Left ventricle myocardium inferior (tissue), 1 donor: Measurements from ENCODE around the gene OVCA2. TPM values are rescaled to one million over a fixed set of nuclear protein-coding genes. Genes with fewer than 3 reads are reported as not detected.

Experiments used
- DNase-seq: peaks from one replicate; pipeline ENCODE4 v3.0.0-alpha.2; 2020
- H3K27ac ChIP-seq: fragments of 200-600 bp; replicated peaks from 2 replicates; pipeline ENCODE4 v1.8.0; 2021
- H3K27me3 ChIP-seq: fragments of 200-600 bp; 2 replicates; pipeline ENCODE4 v1.8.0; 2021; ENCODE audit warnings: low read depth
- H3K36me3 ChIP-seq: fragments of 200-600 bp; 2 replicates; pipeline ENCODE4 v1.8.0; 2021
- H3K4me1 ChIP-seq: fragments of 200-600 bp; 2 replicates; pipeline ENCODE4 v1.8.0; 2021
- H3K4me3 ChIP-seq: fragments of 200-600 bp; 2 replicates; pipeline ENCODE4 v1.8.0; 2021; ENCODE audit warnings: mild to moderate bottlenecking, moderate library complexity
- H3K9me3 ChIP-seq: fragments of 200-600 bp; replicated peaks from 2 replicates; pipeline ENCODE4 v1.8.0; 2021
- intact Hi-C: fragments of 100-400 bp; cut with micrococcal nuclease; formaldehyde crosslinking; loops from one replicate; pipeline ENCODE4 v1.11.0; 2022
- total RNA-seq: library from RNA; stranded (reverse); fragmentation: NEBNext Ultra II Directional; extraction: Animal tissue kit (Norgen Biotek cat#: 25700); gene quantifications from one replicate; pipeline ENCODE4 v1.2.1, GENCODE V29; 2021
- TF ChIP-seq, protein P1 (sequence below): fragments of 200-600 bp; IDR thresholded peaks from 2 replicates; pipeline ENCODE4 v1.8.0; 2021; ENCODE audit warnings: antibody characterized with exemption, mild to moderate bottlenecking, borderline replicate concordance
- donor health status: DM: no; HTN: yes; CAD: no; lungs with severe emphysema.

OVCA2 gene
- total RNA-seq, 1 donor from 2014 or later, result 16.6 TPM

DNA sequence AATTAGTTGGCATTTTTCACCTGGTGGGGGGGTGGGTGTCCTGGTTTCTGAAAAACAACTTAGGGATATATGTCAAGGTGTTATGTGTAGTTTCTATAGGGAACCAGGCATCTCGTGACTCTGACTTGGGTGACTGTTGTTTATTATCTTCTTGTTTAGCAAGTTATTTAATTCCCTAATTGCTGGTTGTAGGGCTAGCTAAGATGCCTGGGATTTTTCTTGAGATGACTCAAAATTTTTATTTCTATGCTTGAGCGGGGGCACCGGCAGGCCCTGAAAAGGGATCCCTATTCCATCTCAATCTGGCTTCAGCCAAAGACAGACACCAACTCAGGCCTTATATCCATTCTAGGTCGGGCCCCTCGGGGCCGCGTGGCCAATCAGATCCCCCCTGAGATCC, 8.7 kb upstream of the OVCA2 start:
- Histone ChIP-seq H3K27me3 (peaks cover 9% of the 10 kb centered on the region), H3K36me3 (peaks cover 31% of the 10 kb centered on the region), H3K4me3 (no peak overlapping the region), H3K9me3 (no peaks in the 10 kb centered on the region), H3K4me1 (peaks cover 38% of the 10 kb centered on the region), H3K27ac (no peak overlapping the region)
- TF ChIP-seq, protein P1, sequence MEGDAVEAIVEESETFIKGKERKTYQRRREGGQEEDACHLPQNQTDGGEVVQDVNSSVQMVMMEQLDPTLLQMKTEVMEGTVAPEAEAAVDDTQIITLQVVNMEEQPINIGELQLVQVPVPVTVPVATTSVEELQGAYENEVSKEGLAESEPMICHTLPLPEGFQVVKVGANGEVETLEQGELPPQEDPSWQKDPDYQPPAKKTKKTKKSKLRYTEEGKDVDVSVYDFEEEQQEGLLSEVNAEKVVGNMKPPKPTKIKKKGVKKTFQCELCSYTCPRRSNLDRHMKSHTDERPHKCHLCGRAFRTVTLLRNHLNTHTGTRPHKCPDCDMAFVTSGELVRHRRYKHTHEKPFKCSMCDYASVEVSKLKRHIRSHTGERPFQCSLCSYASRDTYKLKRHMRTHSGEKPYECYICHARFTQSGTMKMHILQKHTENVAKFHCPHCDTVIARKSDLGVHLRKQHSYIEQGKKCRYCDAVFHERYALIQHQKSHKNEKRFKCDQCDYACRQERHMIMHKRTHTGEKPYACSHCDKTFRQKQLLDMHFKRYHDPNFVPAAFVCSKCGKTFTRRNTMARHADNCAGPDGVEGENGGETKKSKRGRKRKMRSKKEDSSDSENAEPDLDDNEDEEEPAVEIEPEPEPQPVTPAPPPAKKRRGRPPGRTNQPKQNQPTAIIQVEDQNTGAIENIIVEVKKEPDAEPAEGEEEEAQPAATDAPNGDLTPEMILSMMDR, result no peak
- DNase-seq, result no peak
- intact Hi-C loops, result no loop called here

DNA sequence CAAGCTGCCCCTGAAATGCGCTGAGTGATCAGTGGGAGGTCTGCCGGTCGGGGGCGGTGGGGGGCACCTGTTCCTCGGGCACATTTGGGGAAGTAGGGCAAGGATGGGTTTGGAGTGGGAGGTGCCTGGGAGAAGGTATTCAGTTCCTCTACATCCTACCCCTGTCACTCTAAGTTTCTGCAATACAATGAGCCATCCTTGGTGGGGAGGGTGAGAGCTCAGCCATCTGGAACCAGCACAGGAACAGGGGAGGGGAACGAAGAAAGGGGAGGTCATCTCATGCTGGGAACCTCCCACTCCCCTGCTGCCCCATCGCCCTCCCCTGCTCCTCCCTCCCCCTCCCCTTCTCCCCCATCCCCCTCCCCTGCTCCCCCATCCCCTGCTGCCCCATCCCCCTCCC, 7.7 kb upstream of the OVCA2 start:
- TF ChIP-seq, protein P1, result no peak
- Histone ChIP-seq H3K36me3 (peaks cover 31% of the 10 kb centered on the region), H3K27me3 (no peaks in the 10 kb centered on the region), H3K27ac (no peak overlapping the region), H3K4me3 (no peak overlapping the region), H3K4me1 (peaks cover 38% of the 10 kb centered on the region), H3K9me3 (no peaks in the 10 kb centered on the region)
- intact Hi-C loops, result no loop called here
- DNase-seq, result no peak

DNA sequence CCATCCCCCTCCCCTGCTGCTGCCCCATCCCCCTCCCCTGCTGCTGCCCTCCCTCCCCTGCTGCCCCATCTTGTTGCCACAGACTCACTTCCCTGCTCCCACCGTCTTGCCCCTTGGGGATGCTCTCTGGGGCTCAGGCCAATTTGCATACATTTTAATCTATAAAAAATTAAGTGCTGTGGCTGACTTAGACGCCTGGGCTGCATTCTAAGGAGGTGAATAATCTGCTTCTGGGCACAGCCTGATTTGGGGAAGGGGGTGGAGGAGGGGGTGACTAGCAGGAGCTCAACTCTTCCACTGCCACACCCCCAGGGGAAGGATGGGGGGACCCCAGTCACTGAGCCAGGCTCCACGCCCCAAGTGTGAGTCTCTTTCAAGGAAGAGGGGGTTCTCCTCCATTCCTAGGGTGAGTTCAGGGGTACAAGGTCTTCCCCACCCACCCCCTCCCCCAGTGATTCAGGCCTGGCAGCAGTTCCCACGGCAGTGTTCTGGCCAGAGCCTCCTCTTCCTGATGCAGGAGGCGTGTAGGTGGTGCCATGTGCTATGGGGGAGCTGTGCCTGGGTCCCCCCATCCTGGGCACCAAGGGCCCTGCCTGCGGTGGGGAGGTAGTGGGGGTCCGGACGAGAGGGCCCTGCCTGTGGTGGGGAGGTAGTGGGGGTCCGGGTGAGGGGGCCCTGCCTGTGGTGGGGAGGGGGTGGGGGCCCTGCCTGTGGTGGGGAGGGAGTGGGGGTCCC, 6.8 kb upstream of the OVCA2 start:
- Histone ChIP-seq H3K36me3 (peaks cover 35% of the 10 kb centered on the region), H3K27me3 (no peaks in the 10 kb centered on the region), H3K27ac (no peak overlapping the region), H3K9me3 (no peaks in the 10 kb centered on the region), H3K4me3 (no peak overlapping the region), H3K4me1 (peaks cover 32% of the 10 kb centered on the region)
- DNase-seq, result no peak
- TF ChIP-seq, protein P1, result no peak
- intact Hi-C loops, result no loop called here

DNA sequence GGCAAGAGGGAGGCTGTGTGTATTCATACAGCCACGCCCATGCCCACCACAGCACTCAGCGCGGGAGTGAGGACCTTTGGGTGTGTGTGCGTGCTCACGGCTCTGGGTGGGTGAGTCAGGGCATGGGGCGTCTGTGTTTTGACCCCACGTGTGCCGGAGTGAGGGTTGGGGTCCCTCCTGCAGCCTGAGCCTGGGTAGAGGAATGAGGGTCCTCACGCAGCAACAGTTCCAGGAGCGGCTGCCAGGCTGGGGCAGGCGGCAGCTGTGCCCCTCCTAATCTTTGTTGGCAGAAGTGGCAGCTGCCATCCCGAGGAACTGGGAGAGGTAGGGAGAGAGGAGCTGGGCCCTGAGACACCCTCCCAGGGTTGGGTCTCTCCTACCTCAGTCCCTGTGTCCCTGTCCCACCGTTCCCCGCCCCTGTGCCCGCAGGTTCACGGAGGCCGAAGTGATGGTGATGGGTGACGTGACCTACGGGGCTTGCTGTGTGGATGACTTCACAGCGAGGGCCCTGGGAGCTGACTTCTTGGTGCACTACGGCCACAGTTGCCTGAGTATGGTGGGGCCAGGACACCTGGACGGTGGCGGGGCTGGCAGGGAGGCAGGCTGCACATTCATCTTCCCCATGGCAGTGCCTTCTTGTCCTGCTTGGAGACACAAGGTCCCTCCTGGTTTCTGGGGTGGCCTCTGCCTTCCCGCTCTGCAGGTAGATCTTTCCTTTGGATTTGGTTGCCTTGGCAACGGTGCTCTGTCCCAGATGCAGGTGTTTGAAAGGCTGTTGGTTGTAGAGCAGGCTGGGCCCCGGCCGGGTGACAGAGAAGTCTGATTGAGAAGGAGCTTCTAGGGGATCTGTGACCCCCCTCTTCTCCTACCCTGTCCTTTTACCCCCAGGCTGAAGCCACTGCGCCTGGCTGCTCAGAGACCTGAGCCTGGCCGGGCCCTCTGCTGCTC, 6.0 kb upstream of the OVCA2 start:
- intact Hi-C loops, result no loop called here
- peaks cover 26% of the 10 kb centered on the region for H3K4me1 ChIP-seq
- TF ChIP-seq, protein P1, result no peak
- no peak overlapping the region for H3K4me3 ChIP-seq
- H3K9me3 ChIP-seq, result no peaks in the 10 kb centered on the region
- H3K36me3 ChIP-seq, result peaks cover 38% of the 10 kb centered on the region
- no peaks in the 10 kb centered on the region for H3K27me3 ChIP-seq
- H3K27ac ChIP-seq, result no peak overlapping the region
- no peak for DNase-seq

DNA sequence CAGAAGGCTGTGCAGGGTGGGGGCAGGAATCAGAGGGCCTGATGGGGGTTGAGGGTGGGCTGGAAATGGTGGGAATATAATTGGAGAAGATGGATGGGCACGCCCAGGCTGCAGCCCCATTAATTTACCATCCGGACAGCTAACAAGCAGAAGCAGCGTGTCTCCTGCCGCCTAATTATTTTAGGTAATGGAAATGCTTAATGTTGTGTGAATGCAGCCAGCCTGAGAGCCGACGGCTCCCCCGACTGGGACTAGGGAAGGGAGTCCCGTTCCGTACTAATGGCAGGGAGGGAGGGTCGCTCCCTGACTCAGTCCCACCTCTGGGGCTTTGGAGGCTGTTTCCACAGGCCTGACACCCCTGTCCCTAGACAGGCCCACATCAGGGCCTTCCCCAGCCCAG, 4.7 kb upstream of the OVCA2 start:
- Histone ChIP-seq H3K36me3 (peaks cover 38% of the 10 kb centered on the region), H3K4me3 (no peak overlapping the region), H3K9me3 (no peaks in the 10 kb centered on the region), H3K4me1 (peaks cover 26% of the 10 kb centered on the region), H3K27me3 (no peaks in the 10 kb centered on the region), H3K27ac (no peak overlapping the region)
- intact Hi-C loops, result no loop called here
- DNase-seq, result no peak
- TF ChIP-seq, protein P1, result no peak
